Activated CD8-positive, alpha-beta T cell treated with anti-CD3 and anti-CD28 coated beads for 36 hours (primary cell): ENCODE results near the gene DMBX1. TPM values are rescaled to one million over a fixed set of nuclear protein-coding genes. Genes with fewer than 3 reads are reported as not detected.
A peak's percentile ranks its signal among the peaks of the same experiment; 100 is the strongest.

ENCODE experiments used
- ATAC-seq: fragments of 200-7000 bp; cut with Tn5 transposase; one replicate; pipeline ENCODE4 v1.10.0; 2021; ENCODE audit warnings: mild to moderate bottlenecking, moderate library complexity
- CTCF ChIA-PET: fragments of 350-600 bp; sonication (Branson Sonifier 250); formaldehyde crosslinking; loops from one replicate; lab custom pipeline; 2021; ENCODE audit warnings: antibody characterized with exemption; lab: Charles Lee
- POLR2A ChIA-PET: fragments of 350-600 bp; sonication (Branson Sonifier 250); formaldehyde crosslinking; loops from one replicate; lab custom pipeline; 2021; ENCODE audit warnings: antibody characterized with exemption; lab: Charles Lee
- DNase-seq: peaks from one replicate; pipeline ENCODE4 v3.0.0-alpha.2; 2020
- H3K27ac Mint-ChIP-seq: one replicate; pipeline ENCODE4 v1.8.0; 2021; ENCODE audit warnings: mild to moderate bottlenecking, mixed read lengths
- H3K27me3 Mint-ChIP-seq: one replicate; pipeline ENCODE4 v1.8.0; 2021; ENCODE audit warnings: mixed read lengths
- H3K36me3 Mint-ChIP-seq: one replicate; pipeline ENCODE4 v1.8.0; 2021; ENCODE audit warnings: low read depth, mixed read lengths
- H3K4me1 Mint-ChIP-seq: one replicate; pipeline ENCODE4 v1.8.0; 2021; ENCODE audit warnings: low read depth, mixed read lengths
- H3K4me3 Mint-ChIP-seq: one replicate; pipeline ENCODE4 v1.8.0; 2021; ENCODE audit warnings: mild to moderate bottlenecking, moderate library complexity, mixed read lengths
- H3K9me3 Mint-ChIP-seq: one replicate; pipeline ENCODE4 v1.8.0; 2021; ENCODE audit warnings: mixed read lengths
- CTCF ChIP-seq: fragments of 200-600 bp; IDR thresholded peaks from one replicate; pipeline ENCODE4 v1.8.0; 2022; ENCODE audit warnings: antibody characterized with exemption, mild to moderate bottlenecking
- intact Hi-C: fragments of 100-400 bp; cut with micrococcal nuclease; formaldehyde crosslinking; loops from one replicate; pipeline ENCODE4 v1.10.0; 2022
- total RNA-seq, 2 experiments: library from RNA; stranded (reverse); gene quantifications; one replicate each; pipeline ENCODE4 v1.2.3, GENCODE V29; 2021

The DMBX1 gene
- total RNA-seq, 2 experiments from 2014 or later, result 0.09 TPM; not detected in 1

GRCh38 chr1:46484783-46485490 lies 4.7 kb upstream of the DMBX1 start:
- no peak for TF ChIP-seq CTCF
- peaks cover 58% of the 10 kb centered on the region for H3K27me3 Mint-ChIP-seq
- H3K27ac Mint-ChIP-seq, result no peak overlapping the region
- POLR2A ChIA-PET, result no interaction called here
- no peaks in the 10 kb centered on the region for H3K36me3 Mint-ChIP-seq
- H3K9me3 Mint-ChIP-seq, result no peaks in the 10 kb centered on the region
- no peak for ATAC-seq
- intact Hi-C loops, result no loop called here
- no peak for DNase-seq
- H3K4me1 Mint-ChIP-seq, result peaks cover 21% of the 10 kb centered on the region
- H3K4me3 Mint-ChIP-seq, result no peak overlapping the region
- CTCF ChIA-PET, result interaction anchor here (0.6 to 1.4 kb wide), 3 partner anchors 10 to 78 kb away, joined by 3 read pairs; no protein-coding TSS in a partner anchor

GRCh38 chr1:46485564-46486431 lies 3.8 kb upstream of the DMBX1 start:
- CTCF ChIA-PET, result interaction anchor here (1.1 to 2.9 kb wide), 4 partner anchors 9 to 79 kb away, joined by 3 to 14 read pairs (median 4); no protein-coding TSS in a partner anchor
- H3K9me3 Mint-ChIP-seq, result no peaks in the 10 kb centered on the region

GRCh38 chr1:46486432-46487015 lies 3.1 kb upstream of the DMBX1 start:
- Mint-ChIP-seq H3K9me3 (no peaks in the 10 kb centered on the region), H3K4me1 (peaks cover 24% of the 10 kb centered on the region), H3K36me3 (no peaks in the 10 kb centered on the region), H3K27ac (no peak overlapping the region), H3K27me3 (peaks cover 70% of the 10 kb centered on the region), H3K4me3 (no peak overlapping the region)
- no peak for ATAC-seq
- ChIA-PET POLR2A (interaction anchor here (0.8 kb wide), 1 partner anchor 35 kb away, joined by 3 read pairs; no protein-coding TSS in a partner anchor), CTCF (interaction anchor here (1.1 to 2.9 kb wide), 6 partner anchors 10 to 238 kb away, joined by 3 to 14 read pairs (median 6); no protein-coding TSS in a partner anchor)
- DNase-seq, result no peak
- no peak for TF ChIP-seq CTCF
- intact Hi-C loops, result no loop called here

More at GRCh38 chr1:46485564-46486431, 3.8 kb upstream of the DMBX1 start:
- ATAC-seq (no peak), DNase-seq (no peak)
- Mint-ChIP-seq H3K4me3 (no peak overlapping the region), H3K27ac (no peak overlapping the region), H3K27me3 (peaks cover 66% of the 10 kb centered on the region), H3K36me3 (no peaks in the 10 kb centered on the region), H3K4me1 (peaks cover 24% of the 10 kb centered on the region)
- no peak for TF ChIP-seq CTCF
- POLR2A ChIA-PET, result no interaction called here
- intact Hi-C loops, result no loop called here

GRCh38 chr1:46487818-46488218 lies 1.8 kb upstream of the DMBX1 start:
- Mint-ChIP-seq H3K9me3 (no peaks in the 10 kb centered on the region), H3K4me1 (peaks cover 35% of the 10 kb centered on the region), H3K27ac (no peak overlapping the region), H3K27me3 (peaks cover 81% of the 10 kb centered on the region), H3K4me3 (no peak overlapping the region), H3K36me3 (no peaks in the 10 kb centered on the region)
- ChIA-PET CTCF (interaction anchor here (0.7 to 3.1 kb wide), 12 partner anchors 10 to 237 kb away, joined by 3 to 22 read pairs (median 6); a partner anchor contains a TSS), POLR2A (no interaction called here)
- TF ChIP-seq CTCF, result peak; percentile 28
- DNase-seq (peak; percentile 57), ATAC-seq (no peak)
- intact Hi-C loops, result no loop called here
